ENCODE measurements around the gene NR4A2. TPM values are rescaled to one million over a fixed set of nuclear protein-coding genes. Genes with fewer than 3 reads are reported as not detected.

NR4A2 gene
- total and polyA plus RNA-seq, 2 donors (not counting 3 experiments of a cell fraction or from before 2014, with no cell fraction given) = 1.0 to 1.9 TPM

- FAIRE-seq (no peak), DNase-seq (ENCODE audit: low read depth, low spot score) (no peak)
- H2AFZ ChIP-seq (ENCODE audit: low read depth, low read length) = peak overlapping the region; percentile 25
- no peak overlapping the region for H3K9ac ChIP-seq (replicated peaks; ENCODE audit: extremely low read depth, insufficient read depth, low read length)
- intact Hi-C loops (cut with micrococcal nuclease) (no loop called here), dilution Hi-C loops (cut with MboI; ENCODE audit: extremely low pct_ligation_motif_present, low sequenced_read_pairs) (no loop called here)
- BruUV-seq (replicated peaks) = no TSS peak
- peak overlapping the region in 2 of 3 experiments; percentile 10 to 19 for H3K4me3 ChIP-seq (replicated peaks in 1 of 3; ENCODE audit: insufficient read depth in 1 of 3, low read depth in 1 of 3, low read length in 3 of 3)
- TF ChIP-seq CTCF (IDR thresholded peaks at IDR 0.05; ENCODE audit: extremely low read depth in 1 of 2, insufficient read depth in 1 of 2, low read depth in 1 of 2, low read length in 2 of 2) (no peak), POLR2A (IDR thresholded peaks at IDR 0.05; ENCODE audit: low read depth, low read length) (no peak), MYC (IDR thresholded peaks at IDR 0.05; ENCODE audit: low read depth, low read length) (no peak), EZH2 (IDR thresholded peaks at IDR 0.05; ENCODE audit: borderline replicate concordance, low read depth, low read length, severe bottlenecking) (peak; percentile 47), JUN (IDR thresholded peaks at IDR 0.05; ENCODE audit: borderline replicate concordance, insufficient read depth, insufficient read length, low read depth) (no peak), FOS (IDR thresholded peaks at IDR 0.05; ENCODE audit: borderline replicate concordance, insufficient read depth, low read length) (no peak), MAX (IDR thresholded peaks at IDR 0.05; ENCODE audit: insufficient read depth, insufficient read length) (peak; percentile 10), GATA2 (IDR thresholded peaks at IDR 0.05; ENCODE audit: insufficient read depth, insufficient read length, low read depth, low read length) (no peak)
- no peaks in the 10 kb centered on the region for H4K20me1 ChIP-seq (replicated peaks; ENCODE audit: control insufficient read depth, extremely low read depth, insufficient read depth, low read length)
- POLR2A ChIA-PET = no interaction called here
- CTCF ChIA-PET = interaction anchor here (0.9 to 1.9 kb wide), 3 partner anchors 14 to 944 kb away, joined by 3 to 5 read pairs (median 4); no protein-coding TSS in a partner anchor
- no peaks in the 10 kb centered on the region for H3K9me3 ChIP-seq (replicated peaks; ENCODE audit: control insufficient read depth, insufficient read depth, low read length)
- H3K4me2 ChIP-seq (ENCODE audit: insufficient read depth, low read length) = peak overlapping the region; percentile 79
- H3K79me2 ChIP-seq (ENCODE audit: control insufficient read depth, insufficient read depth, low read length) = no peaks in the 10 kb centered on the region
- peaks cover 12% of the 10 kb centered on the region for H3K4me1 ChIP-seq (ENCODE audit: control insufficient read depth, extremely low read depth, insufficient read depth, low read length)
- H3K27ac ChIP-seq (ENCODE audit: insufficient read depth, low read depth, low read length) = no peak overlapping the region
- no peaks in the 10 kb centered on the region for H3K9me1 ChIP-seq (replicated peaks; ENCODE audit: control insufficient read depth, extremely low read depth, insufficient read depth, low read length)
- H3K27me3 ChIP-seq (ENCODE audit: control insufficient read depth in 2 of 2, insufficient read depth in 2 of 2, low read length in 2 of 2) = peaks cover 45 to 59% of the 10 kb centered on the region in 2 experiments
- H3K36me3 ChIP-seq (ENCODE audit: control insufficient read depth in 2 of 2, extremely low read depth in 1 of 2, insufficient read depth in 2 of 2, low read length in 2 of 2) = no peaks in the 10 kb centered on the region
Measured at GRCh38 chr2:156321243-156321904, 11.1 kb downstream of the NR4A2 start.

Data from endothelial cell of umbilical vein (primary cell).